A549 (cell line): ENCODE data around the gene SLC7A4.

Source experiments
- GATA3 ChIP-seq: IDR thresholded peaks from 2 replicates; pipeline ENCODE4 v1.6.1; 2012; ENCODE audit warnings: borderline replicate concordance
- JUN ChIP-seq, 2 experiments: fragments of >200 bp; sonication (Bioruptor Twin); formaldehyde crosslinking; IDR thresholded peaks; 2 replicates in 1 of 2; 3 replicates in 1 of 2; pipeline ENCODE4 v1.6.1; 2016 to 2017
- MAZ ChIP-seq: fragments of 150-350 bp; IDR thresholded peaks from 2 replicates; pipeline ENCODE4 v1.6.1; 2014; ENCODE audit warnings: antibody characterized with exemption, low read depth, low read length, borderline replicate concordance
- NFE2L2 ChIP-seq: fragments of 150-350 bp; conservative IDR thresholded peaks from 2 replicates; pipeline ENCODE4 v1.6.1; 2014; ENCODE audit warnings: low read length
- NPAS2 ChIP-seq: fragments of 250-450 bp; sonication (Bioruptor Pico); IDR thresholded peaks from 2 replicates; pipeline ENCODE4 v1.8.0; 2022; ENCODE audit warnings: mild to moderate bottlenecking, moderate library complexity, borderline replicate concordance
- POLR2A ChIP-seq: IDR thresholded peaks from 2 replicates; pipeline ENCODE4 v1.6.1; 2012; ENCODE audit warnings: mild to moderate bottlenecking, low read length
- RAD21 ChIP-seq, 2 experiments: fragments of >200 bp in 1 of 2; sonication (Bioruptor Twin) in 1 of 2; formaldehyde crosslinking in 1 of 2; IDR thresholded peaks in 1 of 2; conservative IDR thresholded peaks in 1 of 2; 2 replicates in 1 of 2; 3 replicates in 1 of 2; pipeline ENCODE4 v1.6.1; 2012 to 2018; ENCODE audit warnings: inconsistent platforms in 1 of 2
- RCOR1 ChIP-seq: fragments of 150-350 bp; IDR thresholded peaks from 2 replicates; pipeline ENCODE4 v1.6.1; 2014; ENCODE audit warnings: antibody characterized with exemption, low read length, low read depth
- TF ChIP-seq, protein P1 (sequence below): IDR thresholded peaks from 2 replicates; pipeline ENCODE4 v1.6.1; 2012
- TF ChIP-seq, protein P2 (sequence below): fragments of >200 bp; sonication (Bioruptor Twin); formaldehyde crosslinking; IDR thresholded peaks from 3 replicates; pipeline ENCODE4 v1.5.1; 2016
- TF ChIP-seq, protein P3 (sequence below): IDR thresholded peaks from 2 replicates; pipeline ENCODE4 v1.6.1; 2012
- TF ChIP-seq, protein P4 (sequence below): IDR thresholded peaks from 2 replicates; pipeline ENCODE4 v1.6.1; 2012; ENCODE audit warnings: low read depth, borderline replicate concordance

- TF ChIP-seq, protein P1, sequence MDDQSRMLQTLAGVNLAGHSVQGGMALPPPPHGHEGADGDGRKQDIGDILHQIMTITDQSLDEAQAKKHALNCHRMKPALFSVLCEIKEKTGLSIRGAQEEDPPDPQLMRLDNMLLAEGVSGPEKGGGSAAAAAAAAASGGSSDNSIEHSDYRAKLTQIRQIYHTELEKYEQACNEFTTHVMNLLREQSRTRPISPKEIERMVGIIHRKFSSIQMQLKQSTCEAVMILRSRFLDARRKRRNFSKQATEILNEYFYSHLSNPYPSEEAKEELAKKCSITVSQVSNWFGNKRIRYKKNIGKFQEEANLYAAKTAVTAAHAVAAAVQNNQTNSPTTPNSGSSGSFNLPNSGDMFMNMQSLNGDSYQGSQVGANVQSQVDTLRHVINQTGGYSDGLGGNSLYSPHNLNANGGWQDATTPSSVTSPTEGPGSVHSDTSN, result no peak
- TF ChIP-seq GATA3 (no peak), NFE2L2 (no peak), NPAS2 (CRISPR knock-in tag) (no peak), MAZ (no peak), JUN (IDR thresholded peaks at IDR 0.05) (no peak), RCOR1 (no peak), POLR2A (no peak), RAD21 (conservative IDR thresholded peaks at IDR 0.05 in 1 of 2, IDR thresholded peaks at IDR 0.05 in 1 of 2) (no peak)
- TF ChIP-seq, protein P2, sequence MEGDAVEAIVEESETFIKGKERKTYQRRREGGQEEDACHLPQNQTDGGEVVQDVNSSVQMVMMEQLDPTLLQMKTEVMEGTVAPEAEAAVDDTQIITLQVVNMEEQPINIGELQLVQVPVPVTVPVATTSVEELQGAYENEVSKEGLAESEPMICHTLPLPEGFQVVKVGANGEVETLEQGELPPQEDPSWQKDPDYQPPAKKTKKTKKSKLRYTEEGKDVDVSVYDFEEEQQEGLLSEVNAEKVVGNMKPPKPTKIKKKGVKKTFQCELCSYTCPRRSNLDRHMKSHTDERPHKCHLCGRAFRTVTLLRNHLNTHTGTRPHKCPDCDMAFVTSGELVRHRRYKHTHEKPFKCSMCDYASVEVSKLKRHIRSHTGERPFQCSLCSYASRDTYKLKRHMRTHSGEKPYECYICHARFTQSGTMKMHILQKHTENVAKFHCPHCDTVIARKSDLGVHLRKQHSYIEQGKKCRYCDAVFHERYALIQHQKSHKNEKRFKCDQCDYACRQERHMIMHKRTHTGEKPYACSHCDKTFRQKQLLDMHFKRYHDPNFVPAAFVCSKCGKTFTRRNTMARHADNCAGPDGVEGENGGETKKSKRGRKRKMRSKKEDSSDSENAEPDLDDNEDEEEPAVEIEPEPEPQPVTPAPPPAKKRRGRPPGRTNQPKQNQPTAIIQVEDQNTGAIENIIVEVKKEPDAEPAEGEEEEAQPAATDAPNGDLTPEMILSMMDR, result no peak
- TF ChIP-seq, protein P3, sequence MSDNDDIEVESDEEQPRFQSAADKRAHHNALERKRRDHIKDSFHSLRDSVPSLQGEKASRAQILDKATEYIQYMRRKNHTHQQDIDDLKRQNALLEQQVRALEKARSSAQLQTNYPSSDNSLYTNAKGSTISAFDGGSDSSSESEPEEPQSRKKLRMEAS, result no peak
- TF ChIP-seq, protein P4, sequence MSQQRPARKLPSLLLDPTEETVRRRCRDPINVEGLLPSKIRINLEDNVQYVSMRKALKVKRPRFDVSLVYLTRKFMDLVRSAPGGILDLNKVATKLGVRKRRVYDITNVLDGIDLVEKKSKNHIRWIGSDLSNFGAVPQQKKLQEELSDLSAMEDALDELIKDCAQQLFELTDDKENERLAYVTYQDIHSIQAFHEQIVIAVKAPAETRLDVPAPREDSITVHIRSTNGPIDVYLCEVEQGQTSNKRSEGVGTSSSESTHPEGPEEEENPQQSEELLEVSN, result no peak
These were observed 45.6 kb upstream of the SLC7A4 start for GRCh38 chr22:21077884-21078508.
